ENCODE results near the gene TECR. TPM values are rescaled to one million over a fixed set of nuclear protein-coding genes. Genes with fewer than 3 reads are reported as not detected.

Gene TECR
- total RNA-seq, 3 donors from 2014 or later (not counting 1 experiment from before 2014, with no cell fraction given), result 123 to 158 (median 131) TPM

DNA sequence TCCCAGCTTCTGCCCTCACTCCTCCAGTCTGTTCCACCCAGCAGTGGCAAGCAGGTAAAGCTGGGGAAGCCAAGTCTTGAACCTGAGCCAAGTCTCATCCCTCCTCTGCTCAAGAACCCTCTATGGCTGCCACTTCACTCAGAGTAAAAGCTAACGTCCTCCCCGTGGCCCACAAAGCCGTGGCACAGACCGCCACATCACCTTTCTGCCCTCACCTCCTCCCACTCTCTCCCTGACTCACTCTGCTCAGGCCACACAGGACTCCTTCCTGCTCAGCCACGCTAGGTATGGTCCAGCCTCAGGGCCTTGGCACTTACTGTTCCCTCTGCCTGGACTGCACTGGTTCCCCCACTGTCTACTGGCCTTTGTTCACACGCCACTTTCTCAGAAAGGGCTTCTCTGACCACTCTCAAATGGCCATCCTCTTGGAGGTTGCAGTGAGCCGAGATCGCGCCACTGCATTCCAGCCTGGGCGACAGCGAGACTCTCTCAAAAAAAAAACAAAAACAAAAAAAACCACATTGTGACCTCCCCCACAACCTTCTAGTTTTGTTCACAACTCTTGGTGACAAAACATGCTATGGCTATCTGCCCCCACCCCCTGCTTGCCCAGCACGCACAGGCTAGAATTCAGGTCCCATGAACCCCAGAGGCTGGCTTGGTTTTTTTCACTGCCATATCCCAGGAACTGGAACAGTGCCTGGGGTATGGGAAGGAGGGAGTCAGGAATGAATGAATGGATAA lies 26.7 kb downstream of the TECR start:
- no peaks in the 10 kb centered on the region for H3K9me3 Mint-ChIP-seq
- Histone ChIP-seq H3K27ac (ENCODE audit: low read length) (peak overlapping the region; percentile 69), H3K27me3 (ENCODE audit: control insufficient read depth, insufficient read depth, low read length) (no peaks in the 10 kb centered on the region), H3K9me3 (ENCODE audit: control insufficient read depth, insufficient read depth, low read length) (no peaks in the 10 kb centered on the region), H3K4me1 (ENCODE audit: control insufficient read depth, insufficient read depth, low read length) (peaks cover 78% of the 10 kb centered on the region), H3K36me3 (ENCODE audit: control insufficient read depth, insufficient read depth, low read length) (peaks cover 5% of the 10 kb centered on the region), H3K4me3 (ENCODE audit: low read length) (peak overlapping the region; percentile 0)
- H3K36me3 Mint-ChIP-seq, result no peaks in the 10 kb centered on the region
- no peaks in the 10 kb centered on the region for H3K27me3 Mint-ChIP-seq (ENCODE audit: low read depth in 2 of 2)
- peaks cover 23 to 51% of the 10 kb centered on the region in 2 donors for H3K4me1 Mint-ChIP-seq
- intact Hi-C loops (cut with micrococcal nuclease), result loop anchor here (1.0 kb wide), 1 partner anchor 51 kb away; no protein-coding TSS in a partner anchor
- 51% methylated on average over 12 of the region's 12 CpGs for WGBS (ENCODE audit: insufficient coverage)
- ATAC-seq (peak in 2 of 3 donors; percentile 35 to 51), DNase-seq (no peak)
- H3K4me3 Mint-ChIP-seq, result peak overlapping the region; percentile 77
- H3K27ac Mint-ChIP-seq, result peak overlapping the region; percentile 83 to 91
- TF ChIP-seq, protein P1, sequence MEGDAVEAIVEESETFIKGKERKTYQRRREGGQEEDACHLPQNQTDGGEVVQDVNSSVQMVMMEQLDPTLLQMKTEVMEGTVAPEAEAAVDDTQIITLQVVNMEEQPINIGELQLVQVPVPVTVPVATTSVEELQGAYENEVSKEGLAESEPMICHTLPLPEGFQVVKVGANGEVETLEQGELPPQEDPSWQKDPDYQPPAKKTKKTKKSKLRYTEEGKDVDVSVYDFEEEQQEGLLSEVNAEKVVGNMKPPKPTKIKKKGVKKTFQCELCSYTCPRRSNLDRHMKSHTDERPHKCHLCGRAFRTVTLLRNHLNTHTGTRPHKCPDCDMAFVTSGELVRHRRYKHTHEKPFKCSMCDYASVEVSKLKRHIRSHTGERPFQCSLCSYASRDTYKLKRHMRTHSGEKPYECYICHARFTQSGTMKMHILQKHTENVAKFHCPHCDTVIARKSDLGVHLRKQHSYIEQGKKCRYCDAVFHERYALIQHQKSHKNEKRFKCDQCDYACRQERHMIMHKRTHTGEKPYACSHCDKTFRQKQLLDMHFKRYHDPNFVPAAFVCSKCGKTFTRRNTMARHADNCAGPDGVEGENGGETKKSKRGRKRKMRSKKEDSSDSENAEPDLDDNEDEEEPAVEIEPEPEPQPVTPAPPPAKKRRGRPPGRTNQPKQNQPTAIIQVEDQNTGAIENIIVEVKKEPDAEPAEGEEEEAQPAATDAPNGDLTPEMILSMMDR (IDR thresholded peaks at IDR 0.05), result no peak

DNA sequence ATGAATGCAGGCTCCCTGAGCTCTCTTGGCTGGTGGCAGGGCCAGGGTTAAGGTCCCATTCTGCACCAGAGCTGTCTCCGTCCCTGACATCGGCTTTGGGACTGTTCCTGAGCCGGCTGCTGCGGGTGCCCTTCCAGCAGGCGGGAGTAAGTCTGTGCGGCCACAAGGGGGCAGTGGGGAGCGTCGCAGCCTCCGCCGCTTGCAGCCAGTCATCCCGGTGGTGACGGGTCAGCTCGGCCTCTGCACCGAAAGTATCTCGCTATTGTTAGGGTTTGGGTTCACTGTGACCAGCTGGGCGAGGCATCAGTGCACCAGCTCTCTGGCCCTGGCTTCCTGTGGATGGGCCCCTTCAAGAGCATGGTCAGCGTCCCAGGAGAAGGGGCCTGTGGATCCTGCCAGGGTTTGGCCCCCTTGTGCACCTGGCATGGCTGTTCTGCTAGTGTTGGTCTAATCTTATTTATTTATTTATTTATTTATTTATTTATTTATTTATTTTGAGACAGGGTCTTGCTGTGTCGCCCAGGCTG lies 27.3 kb downstream of the TECR start:
- whole genome bisulfite sequencing (ENCODE audit: insufficient coverage), result 9% methylated on average over 18 of the region's 18 CpGs
- Histone ChIP-seq H3K36me3 (ENCODE audit: control insufficient read depth, insufficient read depth, low read length) (peaks cover 5% of the 10 kb centered on the region), H3K27me3 (ENCODE audit: control insufficient read depth, insufficient read depth, low read length) (no peaks in the 10 kb centered on the region), H3K27ac (ENCODE audit: low read length) (peak overlapping the region; percentile 69), H3K4me1 (ENCODE audit: control insufficient read depth, insufficient read depth, low read length) (peaks cover 78% of the 10 kb centered on the region), H3K9me3 (ENCODE audit: control insufficient read depth, insufficient read depth, low read length) (no peaks in the 10 kb centered on the region), H3K4me3 (ENCODE audit: low read length) (peak overlapping the region; percentile 0)
- H3K4me3 Mint-ChIP-seq, result peak overlapping the region; percentile 77
- TF ChIP-seq, protein P1 (IDR thresholded peaks at IDR 0.05), result peak; percentile 93
- no peaks in the 10 kb centered on the region for H3K9me3 Mint-ChIP-seq
- no peaks in the 10 kb centered on the region for H3K36me3 Mint-ChIP-seq
- DNase-seq (peak; percentile 73 to 89), ATAC-seq (peak; percentile 77 to 86 (median 84))
- H3K27ac Mint-ChIP-seq, result peak overlapping the region; percentile 83 to 91
- no peaks in the 10 kb centered on the region for H3K27me3 Mint-ChIP-seq (ENCODE audit: low read depth in 2 of 2)
- intact Hi-C loops (cut with micrococcal nuclease), result loop anchor here (1.0 kb wide), 1 partner anchor 51 kb away; no protein-coding TSS in a partner anchor
- peaks cover 27 to 49% of the 10 kb centered on the region in 2 donors for H3K4me1 Mint-ChIP-seq

DNA sequence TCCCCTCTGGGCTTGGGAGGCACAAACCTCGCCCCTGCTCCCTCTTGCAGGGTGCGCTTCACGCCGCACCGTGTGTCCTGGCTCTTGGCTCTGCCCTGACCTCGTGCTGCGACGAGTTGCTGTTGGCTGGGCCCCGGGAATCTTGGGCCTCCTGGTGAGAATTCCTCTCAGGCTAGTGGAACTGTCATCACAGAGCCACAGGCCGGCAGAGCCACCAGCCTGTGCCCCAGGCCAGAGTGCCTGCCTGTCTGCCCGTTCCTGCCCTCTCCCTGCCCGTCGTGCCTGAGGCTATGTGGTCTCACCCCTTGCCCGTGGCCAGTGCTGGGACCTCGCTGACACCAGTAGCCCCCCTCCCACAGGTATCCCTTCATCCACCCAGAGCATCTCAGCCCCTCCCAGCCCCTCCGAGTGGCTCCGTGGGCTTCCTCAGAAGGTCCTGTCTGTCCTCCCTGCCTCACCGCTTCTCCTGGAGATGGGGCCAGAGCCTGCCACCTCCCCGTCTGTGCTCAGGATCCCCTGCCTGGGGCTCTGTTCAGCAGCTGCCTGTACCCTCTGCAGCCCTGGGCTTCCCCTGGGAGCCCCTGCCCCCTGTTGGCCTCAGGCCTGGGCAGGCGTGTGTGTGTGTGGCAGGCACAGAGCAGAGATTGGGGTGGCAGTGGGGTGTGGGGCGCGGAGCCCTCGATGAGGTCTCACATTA lies 29.1 kb downstream of the TECR start:
- no peaks in the 10 kb centered on the region for H3K36me3 Mint-ChIP-seq
- Histone ChIP-seq H3K36me3 (ENCODE audit: control insufficient read depth, insufficient read depth, low read length) (peaks cover 6% of the 10 kb centered on the region), H3K4me1 (ENCODE audit: control insufficient read depth, insufficient read depth, low read length) (peaks cover 79% of the 10 kb centered on the region), H3K27ac (ENCODE audit: low read length) (peak overlapping the region; percentile 76), H3K27me3 (ENCODE audit: control insufficient read depth, insufficient read depth, low read length) (no peaks in the 10 kb centered on the region), H3K4me3 (ENCODE audit: low read length) (no peak overlapping the region), H3K9me3 (ENCODE audit: control insufficient read depth, insufficient read depth, low read length) (no peaks in the 10 kb centered on the region)
- H3K4me3 Mint-ChIP-seq, result peak overlapping the region; percentile 17
- H3K4me1 Mint-ChIP-seq, result peaks cover 27 to 52% of the 10 kb centered on the region in 2 donors
- TF ChIP-seq, protein P1 (IDR thresholded peaks at IDR 0.05), result no peak
- DNase-seq (no peak), ATAC-seq (no peak)
- H3K27ac Mint-ChIP-seq, result peak overlapping the region; percentile 77 to 94
- intact Hi-C loops (cut with micrococcal nuclease), result no loop called here
- no peaks in the 10 kb centered on the region for H3K9me3 Mint-ChIP-seq
- no peaks in the 10 kb centered on the region for H3K27me3 Mint-ChIP-seq (ENCODE audit: low read depth in 2 of 2)
- WGBS (ENCODE audit: insufficient coverage), result 75% methylated on average over 23 of the region's 23 CpGs

All from natural killer cell (primary cell).